HL-60 (cell line): ENCODE measurements around the gene SLC44A4.

Source experiments
- GABPA ChIP-seq: IDR thresholded peaks from 2 replicates; pipeline ENCODE4 v1.6.1; 2012; ENCODE audit warnings: low read depth
- POLR2AphosphoS5 ChIP-seq: IDR thresholded peaks from 2 replicates; pipeline ENCODE4 v1.6.1; 2012; ENCODE audit warnings: low read depth
- SPI1 ChIP-seq: IDR thresholded peaks from 2 replicates; pipeline ENCODE4 v1.6.1; 2012; ENCODE audit warnings: low read depth, mild to moderate bottlenecking, borderline replicate concordance
- TF ChIP-seq, protein P1 (sequence below): IDR thresholded peaks from one replicate; pipeline ENCODE4 v1.5.1; 2011; ENCODE audit warnings: low read length, control low read depth, inconsistent platforms; ENCODE audit not compliant: insufficient read depth
- TF ChIP-seq, protein P2 (sequence below): IDR thresholded peaks from 2 replicates; pipeline ENCODE4 v1.6.1; 2012; ENCODE audit warnings: low read depth; ENCODE audit not compliant: insufficient replicate concordance

DNA sequence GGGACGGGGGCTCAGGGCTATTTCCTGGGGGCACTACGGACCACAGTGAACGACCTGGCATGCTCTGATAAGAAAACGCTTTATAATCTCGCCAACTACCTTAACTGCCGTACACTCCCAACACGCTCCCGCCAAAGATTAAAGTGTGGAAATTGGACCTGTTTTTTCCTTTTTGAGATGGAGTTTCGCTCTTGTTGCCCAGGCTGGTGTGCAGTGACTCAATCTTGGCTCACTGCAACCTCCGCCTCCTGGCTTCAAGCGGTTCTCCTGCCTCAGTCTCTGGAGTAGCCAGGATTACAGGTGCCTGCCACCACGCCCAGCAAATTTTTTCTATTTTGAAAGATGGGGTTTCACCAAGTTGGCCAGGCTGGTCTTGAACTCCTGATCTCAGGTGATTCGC lies 346 bp upstream of the SLC44A4 start:
- TF ChIP-seq, protein P1, sequence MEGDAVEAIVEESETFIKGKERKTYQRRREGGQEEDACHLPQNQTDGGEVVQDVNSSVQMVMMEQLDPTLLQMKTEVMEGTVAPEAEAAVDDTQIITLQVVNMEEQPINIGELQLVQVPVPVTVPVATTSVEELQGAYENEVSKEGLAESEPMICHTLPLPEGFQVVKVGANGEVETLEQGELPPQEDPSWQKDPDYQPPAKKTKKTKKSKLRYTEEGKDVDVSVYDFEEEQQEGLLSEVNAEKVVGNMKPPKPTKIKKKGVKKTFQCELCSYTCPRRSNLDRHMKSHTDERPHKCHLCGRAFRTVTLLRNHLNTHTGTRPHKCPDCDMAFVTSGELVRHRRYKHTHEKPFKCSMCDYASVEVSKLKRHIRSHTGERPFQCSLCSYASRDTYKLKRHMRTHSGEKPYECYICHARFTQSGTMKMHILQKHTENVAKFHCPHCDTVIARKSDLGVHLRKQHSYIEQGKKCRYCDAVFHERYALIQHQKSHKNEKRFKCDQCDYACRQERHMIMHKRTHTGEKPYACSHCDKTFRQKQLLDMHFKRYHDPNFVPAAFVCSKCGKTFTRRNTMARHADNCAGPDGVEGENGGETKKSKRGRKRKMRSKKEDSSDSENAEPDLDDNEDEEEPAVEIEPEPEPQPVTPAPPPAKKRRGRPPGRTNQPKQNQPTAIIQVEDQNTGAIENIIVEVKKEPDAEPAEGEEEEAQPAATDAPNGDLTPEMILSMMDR: no peak
- TF ChIP-seq POLR2AphosphoS5 (no peak; the same call in 1 of the 2 replicates), SPI1 (no peak), GABPA (no peak)
- TF ChIP-seq, protein P2, sequence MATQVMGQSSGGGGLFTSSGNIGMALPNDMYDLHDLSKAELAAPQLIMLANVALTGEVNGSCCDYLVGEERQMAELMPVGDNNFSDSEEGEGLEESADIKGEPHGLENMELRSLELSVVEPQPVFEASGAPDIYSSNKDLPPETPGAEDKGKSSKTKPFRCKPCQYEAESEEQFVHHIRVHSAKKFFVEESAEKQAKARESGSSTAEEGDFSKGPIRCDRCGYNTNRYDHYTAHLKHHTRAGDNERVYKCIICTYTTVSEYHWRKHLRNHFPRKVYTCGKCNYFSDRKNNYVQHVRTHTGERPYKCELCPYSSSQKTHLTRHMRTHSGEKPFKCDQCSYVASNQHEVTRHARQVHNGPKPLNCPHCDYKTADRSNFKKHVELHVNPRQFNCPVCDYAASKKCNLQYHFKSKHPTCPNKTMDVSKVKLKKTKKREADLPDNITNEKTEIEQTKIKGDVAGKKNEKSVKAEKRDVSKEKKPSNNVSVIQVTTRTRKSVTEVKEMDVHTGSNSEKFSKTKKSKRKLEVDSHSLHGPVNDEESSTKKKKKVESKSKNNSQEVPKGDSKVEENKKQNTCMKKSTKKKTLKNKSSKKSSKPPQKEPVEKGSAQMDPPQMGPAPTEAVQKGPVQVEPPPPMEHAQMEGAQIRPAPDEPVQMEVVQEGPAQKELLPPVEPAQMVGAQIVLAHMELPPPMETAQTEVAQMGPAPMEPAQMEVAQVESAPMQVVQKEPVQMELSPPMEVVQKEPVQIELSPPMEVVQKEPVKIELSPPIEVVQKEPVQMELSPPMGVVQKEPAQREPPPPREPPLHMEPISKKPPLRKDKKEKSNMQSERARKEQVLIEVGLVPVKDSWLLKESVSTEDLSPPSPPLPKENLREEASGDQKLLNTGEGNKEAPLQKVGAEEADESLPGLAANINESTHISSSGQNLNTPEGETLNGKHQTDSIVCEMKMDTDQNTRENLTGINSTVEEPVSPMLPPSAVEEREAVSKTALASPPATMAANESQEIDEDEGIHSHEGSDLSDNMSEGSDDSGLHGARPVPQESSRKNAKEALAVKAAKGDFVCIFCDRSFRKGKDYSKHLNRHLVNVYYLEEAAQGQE: no peak
